HG02943 (cell line): ENCODE results near the gene HUNK.

Experiments used
- ATAC-seq: cut with Tn5 transposase; IDR thresholded peaks from one replicate; pipeline ENCODE4 v1.9.1; 2021; ENCODE audit warnings: mild to moderate bottlenecking, low read depth, moderate library complexity; ENCODE audit not compliant: unreplicated experiment

HUNK gene

DNA sequence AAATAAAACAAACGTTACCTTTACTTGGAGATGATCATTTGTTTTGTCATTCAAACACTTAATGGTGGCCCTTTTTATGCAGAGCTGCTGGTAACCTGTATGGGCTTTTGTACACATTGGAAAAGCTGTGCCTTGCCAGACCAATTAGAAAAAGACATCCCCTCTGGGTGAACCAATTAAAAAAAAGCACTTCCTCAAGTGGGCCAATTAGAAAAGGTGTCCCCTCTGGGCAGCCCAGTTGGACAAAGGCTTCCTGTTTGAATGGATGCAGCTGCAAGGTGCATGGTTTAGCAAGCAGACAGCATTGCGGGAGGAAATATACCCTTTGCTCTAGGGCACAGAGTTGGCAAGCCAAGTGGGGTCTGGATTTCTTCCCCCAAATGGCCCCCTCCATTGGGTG is 21.6 kb downstream of the HUNK start:
- no peak for ATAC-seq

DNA sequence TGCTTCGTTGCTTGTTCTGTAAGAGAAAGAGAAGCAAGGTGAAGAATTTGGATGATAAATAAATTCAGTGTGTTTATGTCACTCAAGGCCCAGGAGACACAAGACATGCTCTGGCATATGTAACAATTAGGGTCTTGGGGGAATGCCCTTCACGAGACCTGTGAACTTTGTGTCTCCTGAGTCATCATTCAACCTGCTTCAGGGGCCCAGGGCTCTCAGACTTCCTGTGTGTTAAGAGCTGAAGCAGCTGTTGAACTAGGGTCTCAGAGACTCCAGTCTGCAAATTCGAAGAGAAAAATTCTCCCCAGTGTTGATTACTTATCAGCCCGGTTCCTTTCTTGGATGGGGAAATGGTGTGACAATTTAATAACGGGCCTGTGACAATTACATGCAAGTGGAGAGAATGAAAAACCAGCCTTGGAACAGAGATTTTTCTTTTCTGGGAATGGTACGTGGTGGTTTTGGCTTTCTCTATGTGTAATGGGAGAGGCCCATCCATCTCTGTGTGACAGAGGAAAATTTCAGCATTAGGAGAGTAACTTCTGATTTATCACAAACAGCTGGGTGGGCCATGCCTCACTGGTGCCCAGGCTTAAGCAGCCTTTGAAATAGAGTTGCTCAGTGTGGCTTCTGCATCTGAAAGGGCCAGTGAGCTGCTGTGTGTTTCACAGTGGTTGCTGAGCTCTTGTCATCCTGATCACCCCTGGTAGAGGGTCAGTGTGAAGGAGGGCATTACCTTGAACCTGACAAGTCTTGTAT is 22.4 kb downstream of the HUNK start:
- ATAC-seq: no peak

GRCh38 chr21:31896019-31896418 is 23.2 kb downstream of the HUNK start:
- no peak for ATAC-seq

GRCh38 chr21:31897311-31897710 is 24.5 kb downstream of the HUNK start:
- no peak for ATAC-seq

GRCh38 chr21:31898933-31899630 is 26.3 kb downstream of the HUNK start:
- no peak for ATAC-seq

GRCh38 chr21:31900121-31900895 is 27.5 kb downstream of the HUNK start:
- ATAC-seq: no peak

DNA sequence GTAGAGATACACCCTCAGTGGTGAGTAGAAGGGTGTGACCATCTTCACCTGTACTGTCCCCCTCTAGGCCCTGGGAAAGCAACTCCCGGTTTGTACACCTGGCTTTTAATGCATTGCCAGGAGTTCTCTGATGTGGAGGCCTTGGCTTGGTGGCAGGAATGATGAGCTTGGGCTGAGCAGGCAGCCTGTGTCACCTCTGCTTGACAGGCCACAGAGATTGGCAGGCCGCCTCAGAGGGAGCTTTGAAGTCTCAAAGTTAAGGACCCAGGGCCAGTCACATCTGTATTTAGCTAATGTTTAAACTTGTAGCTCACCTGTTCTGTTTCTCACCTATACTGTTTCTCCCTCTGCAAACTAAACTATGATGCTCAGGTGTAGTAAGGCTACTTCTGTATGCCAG is 28.5 kb downstream of the HUNK start:
- ATAC-seq: no peak

DNA sequence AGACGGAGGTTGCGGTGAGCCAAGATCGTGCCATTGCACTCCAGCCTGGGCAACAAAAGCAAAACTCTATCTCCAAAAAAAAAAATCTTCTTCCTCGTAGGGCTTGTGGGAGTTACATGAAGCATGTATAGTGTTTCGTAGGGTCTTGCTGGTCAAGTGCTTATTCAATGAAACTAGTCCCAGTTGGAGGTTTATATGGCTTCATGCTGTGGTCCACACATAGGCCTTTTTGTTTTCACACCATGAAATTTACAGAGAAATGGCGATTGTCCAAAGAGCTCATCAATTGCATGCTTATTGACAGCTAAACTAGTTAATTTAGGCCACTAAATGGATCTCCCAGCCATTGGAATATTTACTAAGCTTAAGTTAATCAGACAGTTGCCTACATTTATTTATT is 29.6 kb downstream of the HUNK start:
- ATAC-seq: no peak

DNA sequence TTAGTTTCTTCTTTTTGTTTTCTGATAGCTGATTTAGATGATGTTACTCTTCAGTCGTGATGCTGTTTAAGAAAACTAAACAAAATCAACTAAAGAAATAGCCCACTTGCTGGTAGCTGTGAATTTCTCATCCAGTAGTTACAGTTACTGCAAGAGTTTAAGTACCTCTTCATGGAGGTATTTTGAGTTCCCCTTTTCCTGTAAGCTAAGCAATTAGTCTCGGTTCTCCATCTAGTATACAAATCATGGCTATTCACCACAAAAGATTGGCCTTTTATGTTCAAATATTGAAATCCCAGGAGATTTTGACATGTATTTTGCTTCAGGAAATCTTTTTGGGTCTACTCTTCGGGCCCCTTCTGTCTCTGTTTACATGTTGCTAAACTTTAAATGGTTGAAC is 31.1 kb downstream of the HUNK start:
- no peak for ATAC-seq

GRCh38 chr21:31905503-31906451 is 33.0 kb downstream of the HUNK start:
- no peak for ATAC-seq

- no peak for ATAC-seq
These were observed 35.5 kb downstream of the HUNK start for GRCh38 chr21:31908106-31909031.

DNA sequence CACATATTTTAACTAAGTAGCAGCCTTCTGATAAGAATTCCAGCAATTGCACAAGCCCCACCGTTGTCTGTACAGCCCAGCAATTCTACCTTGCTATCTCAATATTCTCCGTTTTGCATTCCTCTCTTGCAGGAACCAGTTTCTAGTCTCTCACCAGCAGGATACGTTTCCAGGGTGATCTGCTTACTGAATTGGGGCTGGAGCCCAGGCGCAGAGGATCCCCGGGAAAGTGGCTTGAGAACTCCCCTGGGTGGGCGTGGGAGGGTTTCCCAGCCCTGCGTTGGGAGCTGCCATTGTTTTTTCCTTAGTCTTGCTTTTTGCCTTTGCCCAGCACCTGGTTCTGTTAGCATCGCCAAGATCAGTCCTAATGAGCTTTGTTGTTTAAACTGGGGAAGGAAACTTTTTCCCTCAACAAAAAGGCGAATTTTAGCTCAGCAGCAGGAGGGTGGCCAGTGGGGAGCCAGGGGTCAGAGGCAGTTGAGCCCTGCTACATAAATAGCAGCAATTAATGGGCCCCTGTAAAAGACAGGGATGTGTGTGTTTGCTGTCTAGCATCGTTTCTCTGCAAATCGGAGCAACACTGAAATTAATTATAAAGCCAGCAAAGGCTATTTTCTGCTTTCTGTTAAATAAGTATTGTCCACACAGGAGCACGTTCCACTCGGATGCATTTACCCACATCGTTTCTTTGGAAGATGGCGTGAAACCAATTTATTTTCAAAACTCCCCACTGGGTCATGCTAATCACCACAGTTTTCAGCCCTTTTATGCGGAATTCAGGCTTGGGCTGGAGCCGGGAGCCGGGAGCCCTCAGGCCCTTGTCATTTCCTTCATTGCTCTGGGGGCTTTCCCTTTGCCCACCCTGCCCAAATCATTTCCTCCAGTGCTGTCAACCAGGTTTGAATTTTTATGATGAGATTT is 36.6 kb downstream of the HUNK start:
- ATAC-seq: no peak

GRCh38 chr21:31910074-31910470 is 37.3 kb downstream of the HUNK start:
- ATAC-seq: no peak

DNA sequence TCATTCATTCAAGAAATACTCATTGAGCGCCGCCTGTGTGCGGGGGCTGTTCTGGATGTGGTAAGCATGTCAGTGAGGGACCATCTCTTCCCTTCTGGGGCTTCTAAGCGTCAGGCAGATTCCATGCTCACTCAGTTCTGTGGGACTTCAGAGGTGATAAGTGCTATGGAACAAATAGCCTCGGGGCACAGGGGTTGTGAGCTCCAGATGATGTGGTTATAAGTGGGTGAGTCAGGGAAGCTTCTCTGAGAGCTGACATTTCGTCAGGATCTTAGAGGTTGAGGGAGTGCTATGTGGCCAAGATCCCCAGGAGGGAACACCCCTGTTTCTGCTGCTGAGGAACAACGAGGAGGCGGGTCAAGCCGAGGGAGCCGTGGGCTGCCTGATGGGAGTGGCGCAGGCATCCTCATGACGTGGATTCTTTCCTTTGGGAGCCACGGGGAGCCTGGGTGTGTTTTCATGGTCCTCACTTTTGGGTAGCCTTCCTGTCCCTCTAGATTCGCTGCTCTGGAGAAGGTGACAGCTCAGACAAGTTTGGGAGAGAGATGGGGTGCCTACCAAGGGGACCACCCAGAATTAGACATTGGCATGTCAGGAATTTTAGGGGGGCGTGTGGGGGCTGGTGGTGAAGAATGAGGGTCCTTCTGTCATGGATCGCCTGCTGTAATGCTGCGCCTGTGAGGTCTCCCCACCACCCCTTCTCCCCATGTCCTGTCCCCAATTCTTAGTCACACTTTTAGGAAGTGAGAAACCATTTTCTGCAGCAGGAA is 38.5 kb downstream of the HUNK start:
- ATAC-seq: no peak

DNA sequence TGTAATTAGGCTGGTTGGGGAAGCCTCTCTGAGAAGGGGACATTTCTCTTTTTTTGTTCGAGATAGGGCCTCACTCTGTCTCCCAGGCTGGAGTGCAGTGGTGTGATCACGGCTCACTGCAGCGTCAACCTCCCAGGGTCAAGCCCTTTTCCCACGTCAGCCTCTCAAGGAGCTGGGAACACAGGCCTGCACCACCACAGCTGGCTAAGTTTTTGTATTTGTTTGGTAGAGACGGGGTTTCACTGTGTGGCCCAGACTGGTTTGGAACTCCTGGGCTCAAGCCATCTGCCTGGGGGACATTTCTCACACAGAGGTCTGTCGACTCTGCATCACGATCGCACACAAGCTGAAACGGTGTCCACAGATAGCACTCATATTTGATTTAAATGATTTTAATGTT is 39.7 kb downstream of the HUNK start:
- ATAC-seq: no peak

DNA sequence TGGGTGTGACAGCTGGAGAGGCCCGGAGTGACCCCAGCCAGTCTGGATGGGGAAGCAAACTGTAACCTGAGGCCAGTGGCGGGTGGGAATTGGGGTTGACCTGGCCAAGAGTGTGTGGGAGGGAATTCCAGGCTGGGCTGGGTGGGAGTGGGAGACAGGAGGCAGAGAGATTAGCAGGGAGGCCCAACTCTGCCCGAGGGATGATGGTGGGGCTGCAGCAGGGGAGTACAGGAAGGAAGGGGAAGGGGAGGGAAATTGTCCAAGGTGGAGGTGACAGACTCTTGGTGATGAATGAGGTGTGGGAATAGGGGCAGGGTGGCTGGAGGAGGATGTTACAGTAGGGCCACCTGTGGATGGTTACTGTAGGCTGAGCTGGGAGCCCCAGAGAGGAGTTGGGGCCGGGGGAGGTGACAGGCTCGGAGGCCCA is 40.4 kb downstream of the HUNK start:
- ATAC-seq: no peak

- ATAC-seq: no peak
These were observed 41.7 kb downstream of the HUNK start for GRCh38 chr21:31914472-31914871.
